Sigmoid colon (tissue), 7 donors: ENCODE results near the gene SDK1. TPM values are rescaled to one million over a fixed set of nuclear protein-coding genes. Genes with fewer than 3 reads are reported as not detected.

ENCODE experiments used
- DNase-seq: peaks from one replicate; pipeline ENCODE4 v3.0.0-alpha.2; 2019
- H3K27ac ChIP-seq, 4 donors: fragments of 200-600 bp; sonication (generic); one replicate each; pipeline ENCODE4 v1.5.1; 2016 to 2019; ENCODE audit warnings: mild to moderate bottlenecking in 1 of 4
- H3K27me3 ChIP-seq, 3 donors: fragments of 200-600 bp; sonication (generic); one replicate each; pipeline ENCODE4 v1.5.1; 2019; ENCODE audit warnings: mild to moderate bottlenecking in 1 of 3
- H3K36me3 ChIP-seq, 4 donors: fragments of 200-600 bp; sonication (generic); one replicate each; pipeline ENCODE4 v1.5.1; 2016 to 2019
- H3K4me1 ChIP-seq, 4 donors: fragments of 200-600 bp; sonication (generic); one replicate each; pipeline ENCODE4 v1.5.1; 2017 to 2019
- H3K4me3 ChIP-seq, 4 donors: fragments of 200-600 bp; sonication (generic); one replicate each; pipeline ENCODE4 v1.5.1; 2017 to 2019; ENCODE audit warnings: mild to moderate bottlenecking in 2 of 4, moderate library complexity in 1 of 4
- H3K9me3 ChIP-seq, 4 donors: fragments of 200-600 bp in 3 of 4; sonication (generic) in 3 of 4; one replicate each; pipeline versions ENCODE4 v1.5.1 to v1.6.1; 2013 to 2019
- CTCF ChIP-seq, 4 experiments: fragments of 450-650 bp in 3 of 4; fragments of 200-600 bp in 1 of 4; IDR thresholded peaks; one replicate each; pipeline ENCODE4 v1.5.1; 2016 to 2019; ENCODE audit warnings: antibody characterized with exemption in 4 of 4, mild to moderate bottlenecking in 3 of 4, moderate library complexity in 2 of 4
- EP300 ChIP-seq, 4 donors: sonication (generic); formaldehyde crosslinking; IDR thresholded peaks; one replicate each; pipeline ENCODE4 v1.6.1; 2017; ENCODE audit warnings: antibody characterized with exemption in 4 of 4
- POLR2A ChIP-seq, 2 donors: fragments of 450-650 bp; IDR thresholded peaks; one replicate each; pipeline ENCODE4 v1.6.1; 2016; ENCODE audit warnings: antibody characterized with exemption in 2 of 2, mild to moderate bottlenecking in 2 of 2, moderate library complexity in 2 of 2
- POLR2AphosphoS5 ChIP-seq, 4 donors: sonication (generic); formaldehyde crosslinking; IDR thresholded peaks; one replicate each; pipeline ENCODE4 v1.6.1; 2017; ENCODE audit warnings: antibody characterized with exemption in 4 of 4
- WGBS, 2 donors: extraction: QIAGEN DNeasy Blood & Tissue Kit; methylation state at CpG; one replicate each; pipeline ENCODE4 v1.1.7; 2013; 5-methylcytosine and 5-hydroxymethylcytosine counted together
- intact Hi-C: fragments of 100-400 bp; cut with DNase I; formaldehyde crosslinking; loops from one replicate; pipeline ENCODE4 v1.15.1; 2023
- polyA plus RNA-seq, 3 donors: library from polyadenylated mRNA; stranded (reverse); fragments of 200-250 nt; gene quantifications; one replicate each; pipeline ENCODE4 v1.2.3, GENCODE V29; 2013
- total RNA-seq, 4 donors: library from RNA; depleted of rRNA; stranded (reverse); fragments of >200 nt; gene quantifications; one replicate each; pipeline ENCODE4 v1.1.0, GENCODE V29; 2016
- donor health status: healthy with polysubstance abuse.
- donor health status: Bipolar disorder and iron deficiency.
- donor health status: healthy.

The SDK1 gene
- total and polyA plus RNA-seq, 7 donors: under 0.01 to 23.0 (median 10.0) TPM; not detected in 1

- no peak overlapping the region for H3K27ac ChIP-seq
- peaks cover 0 to 5% (median 0%) of the 10 kb centered on the region in 4 donors for H3K36me3 ChIP-seq
- no peaks in the 10 kb centered on the region for H3K9me3 ChIP-seq
- peaks cover 0 to 16% (median 5%) of the 10 kb centered on the region in 4 donors for H3K4me1 ChIP-seq
- no peak overlapping the region for H3K4me3 ChIP-seq
- WGBS, 2 donors: 83 to 89% methylated on average over 30 of the region's 30 CpGs
- TF ChIP-seq CTCF (IDR thresholded peaks at IDR 0.05): no peak
- TF ChIP-seq POLR2AphosphoS5 (IDR thresholded peaks at IDR 0.05): no peak
- no peak for TF ChIP-seq EP300 (IDR thresholded peaks at IDR 0.05)
- TF ChIP-seq POLR2A (IDR thresholded peaks at IDR 0.05): no peak
- no peaks in the 10 kb centered on the region for H3K27me3 ChIP-seq
- no peak for DNase-seq
- intact Hi-C loops: no loop called here
These were observed 710.0 kb downstream of the SDK1 start for GRCh38 chr7:4010923-4011656.

- DNase-seq: no peak
- Histone ChIP-seq H3K4me3 (no peak overlapping the region), H3K4me1 (peaks cover 0 to 16% (median 5%) of the 10 kb centered on the region in 4 donors), H3K36me3 (peaks cover 0 to 5% (median 0%) of the 10 kb centered on the region in 4 donors), H3K27ac (peak overlapping the region in 3 of 4 donors; percentile 14 to 46 (median 26)), H3K27me3 (no peaks in the 10 kb centered on the region), H3K9me3 (no peaks in the 10 kb centered on the region)
- no peak for TF ChIP-seq POLR2A (IDR thresholded peaks at IDR 0.05)
- no peak for TF ChIP-seq CTCF (IDR thresholded peaks at IDR 0.05)
- TF ChIP-seq EP300 (IDR thresholded peaks at IDR 0.05): no peak
- peak in 2 of 4 donors; percentile 14 to 33 for TF ChIP-seq POLR2AphosphoS5 (IDR thresholded peaks at IDR 0.05)
- 69 to 86% methylated on average over 10 of the region's 10 CpGs for WGBS, 2 donors
- intact Hi-C loops: no loop called here
These were observed 712.7 kb downstream of the SDK1 start for GRCh38 chr7:4013793-4014192.

- TF ChIP-seq POLR2A (IDR thresholded peaks at IDR 0.05): no peak
- TF ChIP-seq CTCF (IDR thresholded peaks at IDR 0.05): no peak
- no peak for TF ChIP-seq POLR2AphosphoS5 (IDR thresholded peaks at IDR 0.05)
- no peak for TF ChIP-seq EP300 (IDR thresholded peaks at IDR 0.05)
- DNase-seq: no peak
- Histone ChIP-seq H3K27ac (peak overlapping the region in 3 of 4 donors; percentile 14 to 46 (median 26)), H3K4me1 (peaks cover 0 to 16% (median 5%) of the 10 kb centered on the region in 4 donors), H3K9me3 (no peaks in the 10 kb centered on the region), H3K27me3 (no peaks in the 10 kb centered on the region), H3K36me3 (peaks cover 0 to 5% (median 0%) of the 10 kb centered on the region in 4 donors), H3K4me3 (no peak overlapping the region)
- 64 to 71% methylated on average over 13 of the region's 13 CpGs for WGBS, 2 donors
- intact Hi-C loops: no loop called here
These were observed 713.4 kb downstream of the SDK1 start for GRCh38 chr7:4014346-4015050.

- intact Hi-C loops: no loop called here
- no peak overlapping the region for H3K27ac ChIP-seq
- TF ChIP-seq POLR2A (IDR thresholded peaks at IDR 0.05) (no peak), CTCF (IDR thresholded peaks at IDR 0.05) (no peak), POLR2AphosphoS5 (IDR thresholded peaks at IDR 0.05) (no peak), EP300 (IDR thresholded peaks at IDR 0.05) (no peak)
- H3K4me1 ChIP-seq: peaks cover 0 to 16% (median 5%) of the 10 kb centered on the region in 4 donors
- H3K27me3 ChIP-seq: no peaks in the 10 kb centered on the region
- H3K9me3 ChIP-seq: no peaks in the 10 kb centered on the region
- H3K36me3 ChIP-seq: peaks cover 0 to 5% (median 0%) of the 10 kb centered on the region in 4 donors
- no peak overlapping the region for H3K4me3 ChIP-seq
- 89 to 96% methylated on average over 8 of the region's 8 CpGs for WGBS, 2 donors
- DNase-seq: no peak
These were observed 714.3 kb downstream of the SDK1 start for GRCh38 chr7:4015371-4015770.
